Panc1 (cell line): ENCODE measurements around the gene ZNF710.

Source experiments
- TF ChIP-seq, protein P1 (sequence below), 2 experiments: IDR thresholded peaks; 2 replicates each; pipeline ENCODE4 v1.6.1; 2011 to 2012; ENCODE audit warnings: low read depth in 2 of 2, control low read depth in 1 of 2, low read length in 1 of 2, mild to moderate bottlenecking in 1 of 2, moderate library complexity in 1 of 2; ENCODE audit not compliant: insufficient read depth in 1 of 2
- TF ChIP-seq, protein P2 (sequence below): fragments of 450-650 bp; IDR thresholded peaks from 2 replicates; pipeline ENCODE4 v1.5.1; 2017; ENCODE audit warnings: mild to moderate bottlenecking

DNA sequence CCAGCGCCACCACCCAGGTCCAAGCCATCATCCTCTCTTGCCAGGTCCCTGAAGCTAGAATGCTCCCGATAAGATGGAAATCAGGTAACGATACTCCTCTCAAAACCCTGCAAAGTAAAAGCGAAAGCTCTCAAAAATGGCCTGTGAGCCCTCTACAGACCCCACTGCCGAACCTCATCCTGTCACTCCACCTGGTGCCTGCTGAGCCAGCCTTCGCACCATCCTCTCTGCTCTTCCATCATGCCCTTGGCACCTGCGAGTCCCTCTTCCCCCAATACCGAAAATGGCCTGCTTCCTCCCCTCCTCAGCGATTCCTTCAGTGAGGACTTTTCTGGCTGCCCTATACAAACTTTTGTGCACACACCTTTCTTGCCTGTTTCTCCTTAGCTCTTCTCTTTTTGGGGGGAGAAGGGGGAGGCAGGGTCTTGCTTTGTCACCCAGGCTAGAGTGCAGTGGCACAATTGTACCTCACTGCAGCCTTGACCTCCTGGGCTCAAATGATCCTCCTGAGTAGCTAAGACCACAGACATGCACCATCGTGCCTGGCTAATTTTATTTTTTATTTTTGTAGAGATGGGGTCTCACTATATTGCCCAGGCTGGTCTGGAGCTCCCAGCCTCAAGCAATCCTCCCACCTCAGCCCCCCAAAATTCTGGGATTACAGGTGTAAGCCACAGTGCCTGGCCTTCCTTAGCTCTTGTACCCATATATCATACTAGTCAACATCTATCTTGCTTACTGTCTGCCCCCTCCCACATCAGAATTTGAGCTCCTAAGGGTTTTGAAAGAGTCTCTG, 98.1 kb downstream of the ZNF710 start:
- TF ChIP-seq, protein P1, sequence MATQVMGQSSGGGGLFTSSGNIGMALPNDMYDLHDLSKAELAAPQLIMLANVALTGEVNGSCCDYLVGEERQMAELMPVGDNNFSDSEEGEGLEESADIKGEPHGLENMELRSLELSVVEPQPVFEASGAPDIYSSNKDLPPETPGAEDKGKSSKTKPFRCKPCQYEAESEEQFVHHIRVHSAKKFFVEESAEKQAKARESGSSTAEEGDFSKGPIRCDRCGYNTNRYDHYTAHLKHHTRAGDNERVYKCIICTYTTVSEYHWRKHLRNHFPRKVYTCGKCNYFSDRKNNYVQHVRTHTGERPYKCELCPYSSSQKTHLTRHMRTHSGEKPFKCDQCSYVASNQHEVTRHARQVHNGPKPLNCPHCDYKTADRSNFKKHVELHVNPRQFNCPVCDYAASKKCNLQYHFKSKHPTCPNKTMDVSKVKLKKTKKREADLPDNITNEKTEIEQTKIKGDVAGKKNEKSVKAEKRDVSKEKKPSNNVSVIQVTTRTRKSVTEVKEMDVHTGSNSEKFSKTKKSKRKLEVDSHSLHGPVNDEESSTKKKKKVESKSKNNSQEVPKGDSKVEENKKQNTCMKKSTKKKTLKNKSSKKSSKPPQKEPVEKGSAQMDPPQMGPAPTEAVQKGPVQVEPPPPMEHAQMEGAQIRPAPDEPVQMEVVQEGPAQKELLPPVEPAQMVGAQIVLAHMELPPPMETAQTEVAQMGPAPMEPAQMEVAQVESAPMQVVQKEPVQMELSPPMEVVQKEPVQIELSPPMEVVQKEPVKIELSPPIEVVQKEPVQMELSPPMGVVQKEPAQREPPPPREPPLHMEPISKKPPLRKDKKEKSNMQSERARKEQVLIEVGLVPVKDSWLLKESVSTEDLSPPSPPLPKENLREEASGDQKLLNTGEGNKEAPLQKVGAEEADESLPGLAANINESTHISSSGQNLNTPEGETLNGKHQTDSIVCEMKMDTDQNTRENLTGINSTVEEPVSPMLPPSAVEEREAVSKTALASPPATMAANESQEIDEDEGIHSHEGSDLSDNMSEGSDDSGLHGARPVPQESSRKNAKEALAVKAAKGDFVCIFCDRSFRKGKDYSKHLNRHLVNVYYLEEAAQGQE (IDR thresholded peaks at IDR 0.05; ENCODE audit: insufficient read depth in 1 of 2, low read depth in 2 of 2, low read length in 1 of 2), result no peak
- TF ChIP-seq, protein P2, sequence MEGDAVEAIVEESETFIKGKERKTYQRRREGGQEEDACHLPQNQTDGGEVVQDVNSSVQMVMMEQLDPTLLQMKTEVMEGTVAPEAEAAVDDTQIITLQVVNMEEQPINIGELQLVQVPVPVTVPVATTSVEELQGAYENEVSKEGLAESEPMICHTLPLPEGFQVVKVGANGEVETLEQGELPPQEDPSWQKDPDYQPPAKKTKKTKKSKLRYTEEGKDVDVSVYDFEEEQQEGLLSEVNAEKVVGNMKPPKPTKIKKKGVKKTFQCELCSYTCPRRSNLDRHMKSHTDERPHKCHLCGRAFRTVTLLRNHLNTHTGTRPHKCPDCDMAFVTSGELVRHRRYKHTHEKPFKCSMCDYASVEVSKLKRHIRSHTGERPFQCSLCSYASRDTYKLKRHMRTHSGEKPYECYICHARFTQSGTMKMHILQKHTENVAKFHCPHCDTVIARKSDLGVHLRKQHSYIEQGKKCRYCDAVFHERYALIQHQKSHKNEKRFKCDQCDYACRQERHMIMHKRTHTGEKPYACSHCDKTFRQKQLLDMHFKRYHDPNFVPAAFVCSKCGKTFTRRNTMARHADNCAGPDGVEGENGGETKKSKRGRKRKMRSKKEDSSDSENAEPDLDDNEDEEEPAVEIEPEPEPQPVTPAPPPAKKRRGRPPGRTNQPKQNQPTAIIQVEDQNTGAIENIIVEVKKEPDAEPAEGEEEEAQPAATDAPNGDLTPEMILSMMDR, result no peak
